K562 treated with DMSO at 1 percent for 48 hours (cell line): ENCODE data around the gene ATG12. TPM values are rescaled to one million over a fixed set of nuclear protein-coding genes. Genes with fewer than 3 reads are reported as not detected.

Source experiments
- total RNA-seq: library from RNA; unstranded; fragments of 300-600 nt; gene quantifications from 2 replicates; pipeline ENCODE4 v1.2.3, GENCODE V29; 2022; ENCODE audit warnings: low replicate concordance; ENCODE audit errors: extremely low read depth

Gene ATG12
- not detected in 2 replicates for total RNA-seq

DNA sequence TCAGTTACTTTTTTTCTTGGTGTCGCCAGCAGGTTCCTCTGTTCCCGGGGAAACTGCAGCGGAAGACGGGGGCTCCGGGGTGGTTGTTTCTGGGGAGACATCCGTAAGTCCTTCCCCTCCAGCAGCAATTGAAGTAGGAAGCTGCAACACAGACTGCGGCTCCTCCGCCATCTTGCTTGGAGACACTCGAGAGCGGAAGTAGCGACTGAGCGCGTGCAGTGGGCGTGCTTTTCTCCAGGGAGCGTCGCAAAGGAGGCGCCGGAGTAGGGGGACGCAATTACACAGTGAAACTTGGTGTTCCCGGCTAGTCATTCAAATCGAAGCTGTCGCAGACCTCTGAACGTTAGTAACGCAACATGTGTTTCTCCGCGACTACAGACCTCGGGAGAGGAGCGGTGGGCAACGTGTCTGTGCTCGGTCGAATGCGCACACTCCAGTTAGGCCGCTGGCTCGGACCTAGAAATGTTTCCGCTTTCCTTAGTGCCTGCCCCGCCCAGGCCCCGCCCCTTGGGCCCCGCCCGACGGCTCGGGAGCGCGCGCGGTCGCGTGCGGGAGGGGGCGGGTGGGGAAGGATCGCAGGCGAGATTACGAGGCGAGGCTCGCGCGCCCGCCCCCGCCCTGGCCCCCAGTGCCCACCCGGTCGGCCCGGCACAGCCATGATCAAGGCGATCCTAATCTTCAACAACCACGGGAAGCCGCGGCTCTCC, at the start of gene ATG12, which contains the start of gene AP3S1:
ATG12 (minus strand) TSS at position 184 of the 707 bp plus-strand sequence; CDS start at position 171, 13 bp downstream.
AP3S1 (plus strand) TSS at position 554 of the 707 bp plus-strand sequence; CDS start at position 657, 103 bp downstream.

GRCh38 chr5:115816226-115817081, 24.9 kb downstream of the ATG12 start, which contains the start of gene CDO1:
Gene CDO1 (minus strand): TSS chr5:115816659. CDS start chr5:115816397, 262 bp downstream.

Other genes with a start within 250 kb of the ATG12 start
- gene TICAM2, start 239.1 kb downstream of the ATG12 start, total RNA-seq = not detected in 2 replicates
- not detected in 2 replicates for gene TMED7, start 215.5 kb downstream of the ATG12 start, total RNA-seq
- not detected in 2 replicates for gene CDO1, start 24.9 kb downstream of the ATG12 start, total RNA-seq
- not detected in 2 replicates for gene AP3S1, start 370 bp upstream of the ATG12 start, total RNA-seq
- not detected in 2 replicates for gene LVRN, start 120.9 kb upstream of the ATG12 start, total RNA-seq
- not detected in 2 replicates for gene ARL14EPL, start 190.9 kb upstream of the ATG12 start, total RNA-seq
- gene COMMD10, start 243.5 kb upstream of the ATG12 start, total RNA-seq = not detected in 2 replicates